GM10266 (cell line): ENCODE measurements around the gene SND1.

ENCODE experiments used
- DNase-seq: peaks from one replicate; pipeline ENCODE4 v3.0.0; 2012; ENCODE audit errors: extremely low spot score
- TF ChIP-seq, protein P1 (sequence below): IDR thresholded peaks from 2 replicates; pipeline ENCODE4 v1.5.1; 2012; ENCODE audit warnings: mild to moderate bottlenecking, low read depth; ENCODE audit not compliant: control insufficient read depth, insufficient read depth; ENCODE audit errors: missing control alignments

The SND1 gene

DNA sequence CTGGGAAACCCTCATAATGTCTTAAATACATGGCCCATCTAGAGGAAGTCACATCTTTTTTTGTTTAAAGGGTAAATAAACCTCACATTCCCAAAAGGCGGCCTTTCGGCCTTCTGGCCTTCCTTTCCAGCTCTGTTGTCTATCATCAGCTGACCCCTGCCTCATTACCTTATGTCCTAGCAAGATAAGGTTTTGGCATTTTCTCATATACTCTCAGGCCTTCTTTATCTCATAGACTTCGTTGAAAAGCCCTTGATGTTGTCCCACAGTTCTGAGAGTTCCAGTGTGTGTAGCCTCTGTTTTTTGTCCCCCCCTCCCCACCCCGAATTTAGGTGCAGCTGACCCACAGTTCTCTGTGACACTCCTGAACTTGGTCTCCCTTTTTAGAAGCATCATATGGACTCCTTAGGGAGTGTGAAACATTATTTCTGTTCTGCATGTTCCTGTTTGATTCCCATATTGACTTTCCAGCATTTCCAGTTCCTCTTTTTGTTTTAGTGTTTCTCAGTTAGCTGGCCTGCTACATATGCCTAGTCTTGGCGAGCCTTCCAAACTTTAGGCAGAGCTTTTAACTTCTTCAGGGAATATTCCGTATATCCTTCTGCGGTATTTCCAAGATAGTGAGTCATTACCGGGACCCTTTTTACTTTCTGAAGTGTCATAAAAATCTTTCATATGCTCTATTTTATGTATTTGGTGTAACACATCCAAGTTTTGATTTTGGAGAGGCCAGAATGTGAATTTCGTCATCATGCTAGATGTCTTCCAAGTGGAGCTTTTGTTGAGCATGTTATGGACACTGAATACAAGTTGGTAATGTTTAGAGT, 240.7 kb downstream of the SND1 start:
- no peak for DNase-seq
- TF ChIP-seq, protein P1, sequence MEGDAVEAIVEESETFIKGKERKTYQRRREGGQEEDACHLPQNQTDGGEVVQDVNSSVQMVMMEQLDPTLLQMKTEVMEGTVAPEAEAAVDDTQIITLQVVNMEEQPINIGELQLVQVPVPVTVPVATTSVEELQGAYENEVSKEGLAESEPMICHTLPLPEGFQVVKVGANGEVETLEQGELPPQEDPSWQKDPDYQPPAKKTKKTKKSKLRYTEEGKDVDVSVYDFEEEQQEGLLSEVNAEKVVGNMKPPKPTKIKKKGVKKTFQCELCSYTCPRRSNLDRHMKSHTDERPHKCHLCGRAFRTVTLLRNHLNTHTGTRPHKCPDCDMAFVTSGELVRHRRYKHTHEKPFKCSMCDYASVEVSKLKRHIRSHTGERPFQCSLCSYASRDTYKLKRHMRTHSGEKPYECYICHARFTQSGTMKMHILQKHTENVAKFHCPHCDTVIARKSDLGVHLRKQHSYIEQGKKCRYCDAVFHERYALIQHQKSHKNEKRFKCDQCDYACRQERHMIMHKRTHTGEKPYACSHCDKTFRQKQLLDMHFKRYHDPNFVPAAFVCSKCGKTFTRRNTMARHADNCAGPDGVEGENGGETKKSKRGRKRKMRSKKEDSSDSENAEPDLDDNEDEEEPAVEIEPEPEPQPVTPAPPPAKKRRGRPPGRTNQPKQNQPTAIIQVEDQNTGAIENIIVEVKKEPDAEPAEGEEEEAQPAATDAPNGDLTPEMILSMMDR: no peak

DNA sequence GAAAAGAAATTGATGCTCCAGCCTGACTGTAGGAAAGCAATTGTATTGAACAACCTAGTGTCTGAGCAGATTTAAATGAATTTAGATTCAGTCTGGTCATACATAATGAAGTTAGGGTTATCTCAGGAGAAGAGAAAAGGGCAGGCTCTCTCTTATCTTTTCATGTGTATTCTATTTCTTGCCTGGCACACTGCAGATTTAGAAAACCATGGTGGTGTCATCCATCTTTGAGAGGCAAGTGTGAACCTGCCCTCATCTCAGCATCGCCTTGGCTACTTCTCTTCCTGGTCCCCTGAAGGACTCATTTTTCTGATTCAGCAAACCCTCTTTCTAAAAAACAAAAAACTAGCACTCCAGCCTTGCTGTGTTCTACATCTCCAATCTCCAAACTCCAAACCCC, 241.6 kb downstream of the SND1 start:
- no peak for DNase-seq
- TF ChIP-seq, protein P1: no peak

DNA sequence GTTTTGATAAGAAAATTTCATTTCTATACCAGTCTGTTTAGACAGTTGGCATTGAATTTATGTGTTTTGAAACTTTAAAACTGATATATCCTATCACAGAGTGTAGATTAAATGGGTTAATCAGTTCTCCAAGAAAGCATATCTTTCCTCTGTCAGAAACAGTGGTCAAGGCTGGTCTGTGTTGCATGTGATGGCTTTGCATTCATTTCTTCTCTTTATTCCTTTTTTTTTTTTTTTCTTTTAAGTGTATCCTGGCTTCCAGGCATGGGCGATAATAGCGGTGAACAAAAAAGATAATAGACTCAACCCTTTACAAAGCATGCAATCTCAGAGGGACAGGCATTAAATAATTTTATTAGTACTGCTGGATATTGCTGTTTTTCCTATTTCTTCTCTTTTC, 242.6 kb downstream of the SND1 start:
- DNase-seq: no peak
- TF ChIP-seq, protein P1: no peak

DNA sequence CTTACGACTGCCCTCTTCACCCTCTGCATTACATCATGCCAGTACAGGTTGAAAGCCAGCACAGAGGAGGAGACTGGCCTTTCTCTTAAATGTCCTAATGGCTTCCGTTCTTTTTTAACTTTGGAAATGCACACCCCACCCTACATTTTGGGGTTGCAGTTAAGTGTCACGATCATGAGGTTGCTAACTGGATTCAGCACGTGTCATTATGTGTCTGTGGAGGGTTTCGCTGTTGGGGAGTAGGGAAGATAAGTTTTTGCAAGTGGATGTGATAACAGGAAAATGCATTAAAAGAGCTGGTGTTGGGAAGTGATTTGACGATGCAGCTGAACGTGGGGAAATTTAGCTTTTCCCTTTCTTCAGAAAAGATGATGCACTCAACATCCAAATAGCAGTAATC, 243.4 kb downstream of the SND1 start:
- TF ChIP-seq, protein P1: no peak
- no peak for DNase-seq

DNA sequence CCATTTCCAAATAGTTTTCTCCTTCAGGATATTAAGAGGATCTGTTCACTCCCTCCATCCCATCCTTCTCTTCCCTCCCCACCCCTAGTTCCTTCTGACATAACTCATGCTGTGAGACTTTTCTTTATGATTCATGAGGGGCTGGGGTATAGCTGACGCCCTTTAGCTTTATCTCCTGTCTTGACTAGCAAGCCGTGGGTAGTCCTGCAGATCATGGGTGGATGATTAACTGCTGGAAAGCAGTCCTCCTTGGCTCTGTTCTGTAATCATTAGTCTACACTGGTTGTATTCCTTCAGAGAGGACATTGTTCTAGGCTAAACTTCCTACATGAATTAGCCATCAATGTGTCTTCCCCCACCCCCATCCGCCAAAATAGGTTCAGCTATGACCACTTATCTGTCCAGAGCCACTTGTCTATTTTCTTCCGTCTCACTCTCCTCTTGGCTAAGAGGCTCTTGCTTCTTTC, 243.9 kb downstream of the SND1 start:
- DNase-seq: no peak
- TF ChIP-seq, protein P1: no peak

DNA sequence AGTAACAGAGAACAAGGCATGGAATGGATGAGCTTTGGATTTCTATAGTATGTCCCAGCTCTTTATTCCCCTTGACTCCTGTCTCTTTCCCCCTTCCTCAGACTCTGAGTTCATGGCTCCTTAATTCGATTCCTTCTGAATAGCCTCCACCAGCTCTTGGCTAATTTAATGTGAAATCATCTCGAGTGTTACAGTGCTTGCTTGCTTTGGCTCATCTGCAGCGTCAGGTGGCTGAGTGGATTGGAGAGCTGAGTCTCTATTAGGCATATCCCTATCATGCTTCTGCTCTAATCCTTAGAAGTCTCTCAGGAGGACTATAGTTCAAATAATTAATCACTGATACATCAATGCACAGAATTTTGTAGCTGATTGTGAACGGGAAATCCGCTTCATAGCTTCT, 244.7 kb downstream of the SND1 start:
- no peak for DNase-seq
- TF ChIP-seq, protein P1: no peak

DNA sequence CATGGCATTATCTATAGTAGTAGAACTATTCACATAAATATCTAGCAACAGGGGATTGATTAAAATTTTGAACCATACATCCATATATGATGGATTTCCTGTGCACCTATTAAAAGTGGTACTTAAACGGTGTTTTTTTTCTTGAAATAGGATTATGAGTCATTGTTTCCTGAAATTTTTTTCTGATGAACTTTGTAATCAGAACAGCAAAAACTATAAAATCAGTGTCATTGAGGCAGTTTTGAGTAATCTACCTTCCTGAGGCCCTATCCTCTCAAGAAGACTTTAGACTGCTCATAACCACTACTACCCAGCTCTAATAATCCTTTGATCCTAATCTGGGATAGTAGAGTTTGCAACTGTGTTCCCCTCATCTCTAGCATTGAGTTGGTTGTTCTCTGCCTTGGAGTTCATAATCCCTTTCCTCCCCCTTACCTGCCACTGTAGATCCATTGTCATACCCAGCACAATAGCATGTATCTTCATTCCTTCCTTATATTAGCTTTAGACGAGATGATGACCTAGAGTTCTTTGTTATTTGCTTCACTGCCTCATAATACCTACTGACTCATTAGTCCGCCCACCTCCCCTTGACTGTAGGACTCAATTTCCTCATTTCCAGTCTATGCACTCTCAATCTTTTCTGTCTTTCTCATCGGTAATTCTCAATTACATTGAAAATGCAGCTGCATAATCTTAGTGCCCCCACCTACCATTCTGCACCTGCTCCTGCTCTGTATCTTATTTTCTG, 245.9 kb downstream of the SND1 start:
- TF ChIP-seq, protein P1: no peak
- DNase-seq: no peak
